GM04503 (cell line): ENCODE measurements around the gene SMOC2.

Experiments
- DNase-seq: peaks from one replicate; pipeline ENCODE4 v3.0.0-alpha.2; 2012; ENCODE audit warnings: low read depth

SMOC2 gene

DNA sequence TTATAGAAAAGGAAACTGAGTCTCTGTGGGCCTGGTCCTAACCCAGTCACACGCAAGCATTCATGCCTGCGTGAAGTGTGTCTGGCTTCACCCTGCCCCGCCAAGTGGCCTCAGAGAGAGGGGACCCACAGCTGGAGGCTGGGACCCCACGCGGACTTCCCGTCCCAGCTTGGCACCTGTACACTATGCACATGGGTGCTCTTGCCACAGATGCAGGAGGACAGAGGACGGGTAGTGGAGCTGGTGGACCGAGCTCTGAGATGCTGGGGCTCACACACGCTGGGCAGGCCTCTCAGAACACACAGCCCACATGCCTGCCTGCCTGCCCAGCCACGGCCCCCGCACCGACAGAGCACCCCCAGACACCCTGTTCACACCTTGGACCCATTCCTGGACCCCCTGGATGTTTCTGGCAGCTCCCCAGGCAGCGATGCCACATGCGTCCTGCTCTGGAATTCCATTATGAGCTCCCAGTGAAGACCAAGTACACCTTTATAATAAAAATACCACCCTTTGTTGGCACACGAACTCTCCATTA is 24.9 kb upstream of the SMOC2 start:
- DNase-seq = no peak

DNA sequence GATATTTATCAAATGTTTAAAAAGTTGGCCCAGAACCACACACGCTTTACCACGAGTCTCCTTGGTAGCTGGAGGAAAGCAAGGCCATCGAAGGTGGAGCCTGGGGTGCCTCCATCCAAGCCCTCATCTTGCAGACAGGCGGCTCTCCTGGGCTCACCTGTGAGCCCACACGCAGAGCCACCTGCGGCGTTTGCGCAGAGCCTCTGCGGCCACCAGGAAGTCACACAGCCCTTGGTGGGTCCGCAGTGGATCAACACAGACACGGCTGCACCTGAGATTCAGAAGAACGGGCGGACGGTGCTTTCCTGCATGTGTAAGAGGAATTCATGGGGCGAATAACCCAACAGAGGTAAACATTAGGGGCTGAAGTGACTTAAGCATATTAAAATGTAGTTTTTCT is 24.5 kb upstream of the SMOC2 start:
- DNase-seq = no peak

DNA sequence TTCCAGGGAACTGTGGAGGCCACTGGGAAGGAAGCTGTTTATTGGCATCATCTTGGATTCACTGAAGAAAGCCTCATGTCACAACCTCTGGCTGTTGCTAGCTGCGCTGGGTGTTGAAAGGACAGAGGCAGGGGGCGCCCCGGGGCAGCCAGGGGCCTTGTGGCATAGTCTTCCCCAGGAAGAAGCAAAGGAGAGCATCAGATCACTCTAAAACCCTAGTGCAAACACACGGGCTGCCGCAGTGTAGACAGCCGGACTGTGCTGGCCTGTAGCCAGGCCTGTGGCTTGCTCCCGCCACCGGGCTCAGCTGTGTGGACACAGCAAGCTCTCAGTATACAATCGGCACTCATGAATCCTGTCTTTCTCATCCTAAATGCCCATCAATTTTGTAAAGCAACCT is 23.8 kb upstream of the SMOC2 start:
- no peak for DNase-seq

DNA sequence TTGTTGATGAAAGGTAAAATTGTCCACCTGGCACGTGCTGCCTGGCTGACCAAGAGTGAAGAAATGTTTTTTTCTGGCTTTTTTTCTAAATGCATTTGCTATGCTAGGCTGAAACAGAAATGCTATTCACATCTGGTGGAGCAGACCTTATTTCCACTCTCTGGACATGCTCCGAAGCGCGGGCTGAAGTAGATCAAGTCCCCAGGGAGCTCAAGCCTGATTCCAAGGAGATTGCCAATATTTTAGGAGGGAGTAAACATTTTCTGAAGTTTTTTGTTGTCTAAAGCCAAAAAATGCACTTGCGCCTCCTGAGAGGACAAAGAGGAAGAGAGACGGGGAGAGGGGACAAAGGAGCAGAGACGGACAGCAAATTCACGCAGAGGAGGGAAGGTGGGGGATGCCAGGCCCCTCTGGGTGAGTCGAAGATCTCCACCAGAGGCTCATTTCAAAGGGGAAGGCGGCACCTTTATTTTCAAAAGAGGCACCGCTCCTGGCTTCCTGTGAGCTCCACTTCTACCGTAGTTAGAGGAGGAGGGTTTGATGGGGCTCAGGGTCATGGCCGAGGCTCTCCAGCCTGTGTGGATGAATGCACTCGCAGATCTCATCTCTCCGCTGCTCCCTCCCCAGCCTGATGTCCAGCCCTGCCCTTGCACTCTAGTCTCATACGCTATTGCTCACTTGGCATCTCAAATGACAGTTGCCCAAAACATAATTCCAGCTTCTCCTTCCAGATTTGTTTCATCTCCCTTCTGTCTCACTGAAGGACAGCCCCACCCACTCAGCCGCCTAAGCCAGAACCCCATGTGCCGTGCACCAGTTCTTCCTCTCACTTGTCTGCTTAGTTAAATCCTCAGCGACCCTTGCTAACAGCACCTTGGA is 23.1 kb upstream of the SMOC2 start:
- DNase-seq = no peak

DNA sequence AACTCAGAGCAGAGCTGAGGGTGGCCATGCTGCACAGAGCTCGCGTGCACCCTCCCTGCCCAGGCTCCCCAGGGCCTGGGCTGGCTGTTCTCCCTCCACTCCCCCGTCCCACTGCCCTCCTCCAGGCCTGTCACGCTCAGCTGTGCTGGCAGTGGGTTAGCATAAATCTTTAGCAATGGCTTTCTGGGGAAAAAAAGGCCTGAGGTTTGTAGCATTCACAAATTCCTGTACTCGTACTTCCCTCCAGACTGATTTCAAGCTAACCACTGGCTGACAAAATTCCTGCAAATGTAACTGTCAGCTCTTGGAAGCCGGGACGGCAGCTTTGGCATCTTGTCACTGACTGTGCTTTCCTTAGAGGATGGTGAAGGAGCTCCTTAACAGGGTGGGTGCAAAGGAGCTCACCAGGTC is 22.3 kb upstream of the SMOC2 start:
- no peak for DNase-seq

DNA sequence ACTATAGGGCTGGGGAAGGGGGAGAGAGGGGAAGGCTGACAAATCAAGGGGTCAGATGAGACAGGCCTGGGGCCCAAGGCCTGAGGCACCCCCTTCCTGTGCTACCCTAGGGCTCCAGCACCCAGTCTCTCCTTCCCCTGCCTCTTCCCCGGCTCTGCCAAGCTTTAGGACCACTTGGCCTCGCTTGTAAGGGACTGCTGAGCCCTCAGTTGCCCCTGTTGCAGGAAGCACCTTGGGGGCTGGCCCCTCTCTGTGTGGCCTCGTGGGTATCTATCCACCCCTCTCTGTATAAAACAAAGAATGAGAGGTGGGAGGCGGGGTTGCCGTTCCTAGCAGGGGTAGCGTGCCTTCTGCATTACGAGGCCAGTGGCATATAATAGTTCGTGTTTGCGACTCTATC is 21.4 kb upstream of the SMOC2 start:
- DNase-seq = no peak

DNA sequence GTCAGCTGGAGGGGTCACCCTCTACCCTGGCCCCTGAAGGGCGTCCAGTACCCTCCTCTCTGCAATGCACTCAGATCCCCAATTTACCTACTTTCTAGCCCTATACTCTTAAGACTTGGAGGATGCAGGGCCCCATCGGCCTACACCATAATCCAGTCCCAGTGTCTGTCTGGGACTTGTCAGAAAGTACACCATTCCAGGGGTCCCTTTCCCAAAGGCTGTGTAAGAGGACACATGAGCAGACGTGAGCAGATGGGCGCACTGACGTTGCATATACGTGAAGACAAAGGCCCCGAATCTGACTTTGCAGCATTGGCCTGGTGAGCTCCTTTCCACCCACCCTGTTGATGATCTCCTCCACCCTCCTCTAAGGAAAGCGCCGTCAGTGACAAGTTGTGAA is 20.9 kb upstream of the SMOC2 start:
- DNase-seq = no peak

DNA sequence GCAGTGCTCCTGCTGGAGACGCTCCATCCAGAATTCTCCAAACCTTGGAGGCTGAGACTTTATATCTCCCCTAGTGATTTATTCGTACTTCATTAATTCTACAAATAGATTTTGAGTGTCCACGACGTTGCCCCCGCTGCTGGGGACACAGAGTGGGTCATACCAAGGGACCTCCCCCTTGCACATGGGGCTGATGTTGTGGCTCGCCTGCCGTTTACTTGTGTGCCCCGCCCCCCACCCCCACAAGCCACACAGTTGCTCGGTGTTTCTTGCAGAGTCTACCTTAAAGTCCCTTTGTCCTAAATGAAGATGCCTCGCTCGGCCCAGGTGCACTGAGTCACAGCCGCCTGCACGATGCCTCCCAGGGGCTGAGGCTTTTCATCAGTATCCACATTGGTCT is 20.3 kb upstream of the SMOC2 start:
- no peak for DNase-seq

DNA sequence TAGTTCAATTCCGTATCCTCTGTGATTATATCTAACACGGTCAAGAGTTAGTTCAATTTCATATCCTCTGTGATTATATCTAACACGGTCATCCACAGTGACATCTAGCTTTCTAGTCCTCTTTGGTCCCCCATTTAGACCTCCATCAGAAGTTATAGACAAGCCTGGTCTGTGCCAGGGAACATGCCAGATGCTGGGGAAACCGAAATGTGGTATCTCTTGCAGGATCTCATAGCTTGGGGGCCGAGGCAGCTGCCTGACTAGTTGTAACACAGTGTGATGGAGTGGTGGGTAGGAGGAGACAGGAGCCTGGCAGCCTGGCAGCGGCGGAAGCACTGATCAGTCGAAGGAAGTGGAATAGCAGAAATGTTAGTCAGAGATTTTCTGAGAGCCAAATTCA is 13.8 kb upstream of the SMOC2 start:
- no peak for DNase-seq

DNA sequence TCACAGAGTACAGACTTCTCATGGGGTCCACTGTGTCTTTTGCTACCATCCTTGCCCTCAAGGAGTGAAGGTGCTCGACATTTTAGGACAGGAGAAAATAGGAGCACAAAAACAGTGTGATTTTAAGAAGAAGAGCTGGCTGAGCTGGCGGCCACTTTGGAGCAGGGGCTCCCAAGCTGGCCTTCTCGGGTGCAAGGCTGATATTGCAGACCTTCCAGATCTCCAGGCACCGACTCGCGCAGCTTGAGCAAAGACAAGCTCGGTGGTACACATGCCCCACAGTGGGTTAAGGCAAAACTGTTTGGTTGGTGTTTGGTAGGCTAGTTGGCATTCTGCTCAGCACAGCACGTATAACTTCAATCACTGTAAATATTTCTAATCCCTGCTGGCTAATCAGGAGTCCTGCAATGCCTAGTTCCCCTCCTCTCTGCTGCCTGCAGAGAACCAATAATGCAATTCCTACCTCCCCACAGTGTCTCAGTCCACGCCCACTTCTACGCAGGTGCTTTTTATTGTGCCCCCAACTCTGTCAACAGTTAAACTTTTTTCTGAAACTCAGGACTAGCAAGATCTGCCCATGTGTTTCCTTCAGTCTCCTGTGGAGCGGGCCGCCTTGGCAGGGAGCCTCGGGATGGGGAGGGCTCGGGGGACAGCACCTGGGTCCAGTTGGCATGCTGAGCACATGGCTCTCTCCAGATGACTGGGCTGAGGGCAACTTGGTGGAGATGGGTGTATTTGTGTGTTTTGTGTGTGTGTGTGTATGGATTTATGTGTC is 12.7 kb upstream of the SMOC2 start:
- no peak for DNase-seq

DNA sequence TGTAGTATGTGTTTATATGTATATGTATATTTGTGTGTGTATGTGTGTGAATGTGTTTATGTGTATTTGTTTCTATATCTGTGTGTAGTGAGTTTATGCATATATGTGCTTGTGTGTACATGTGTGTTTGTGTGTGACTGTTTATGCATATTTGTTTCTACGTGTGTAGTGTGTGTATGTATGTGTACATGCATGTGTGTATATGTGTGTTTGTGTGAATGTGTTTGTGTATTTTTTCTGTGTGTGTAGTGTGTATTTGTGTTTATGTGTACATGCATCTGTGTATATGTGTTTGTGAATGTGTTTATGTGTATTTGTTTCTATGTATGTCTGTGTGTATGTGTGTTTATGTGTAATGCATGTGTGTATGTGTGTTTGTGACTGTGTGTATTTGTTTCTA is 12.1 kb upstream of the SMOC2 start:
- no peak for DNase-seq

DNA sequence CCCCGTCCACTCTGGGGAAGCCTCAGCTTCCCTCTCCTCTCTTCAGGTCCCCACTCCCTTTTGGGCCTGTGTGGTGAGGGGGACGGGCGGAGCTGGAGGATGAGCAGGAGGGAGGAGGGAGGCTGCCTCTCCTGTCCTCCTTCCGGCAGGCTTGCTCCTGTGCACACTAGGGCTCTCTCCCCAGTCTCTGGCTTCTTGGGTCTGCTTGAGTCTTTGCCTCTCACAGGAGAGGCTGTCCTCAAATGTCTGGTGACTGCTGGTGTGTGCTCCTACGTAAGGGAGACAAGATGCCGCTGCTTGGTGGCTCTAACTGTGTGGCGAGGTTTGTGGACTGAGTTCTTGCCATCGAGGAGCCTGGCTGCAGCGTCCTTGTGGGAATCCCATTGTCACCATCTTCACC is 8.8 kb upstream of the SMOC2 start:
- DNase-seq = no peak

DNA sequence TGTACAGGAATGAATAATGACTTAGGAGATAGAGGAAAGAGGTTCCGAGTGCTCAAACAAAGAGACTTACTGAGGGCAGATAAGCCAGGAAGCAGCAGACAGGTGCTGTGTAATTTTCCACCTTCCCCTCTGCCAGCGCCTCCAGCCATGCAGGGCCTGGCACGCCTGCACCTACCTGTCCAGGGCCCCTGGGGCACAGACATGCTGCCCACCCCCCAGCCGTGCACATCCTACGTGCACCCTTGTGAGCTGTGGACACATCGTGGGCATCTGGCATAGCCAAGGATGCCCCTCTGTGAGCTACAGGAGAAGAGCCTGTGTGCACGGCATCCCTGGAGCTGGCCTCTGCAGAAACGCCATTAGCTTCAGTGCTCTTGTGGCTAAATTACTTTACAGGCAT is 7.1 kb upstream of the SMOC2 start:
- no peak for DNase-seq

DNA sequence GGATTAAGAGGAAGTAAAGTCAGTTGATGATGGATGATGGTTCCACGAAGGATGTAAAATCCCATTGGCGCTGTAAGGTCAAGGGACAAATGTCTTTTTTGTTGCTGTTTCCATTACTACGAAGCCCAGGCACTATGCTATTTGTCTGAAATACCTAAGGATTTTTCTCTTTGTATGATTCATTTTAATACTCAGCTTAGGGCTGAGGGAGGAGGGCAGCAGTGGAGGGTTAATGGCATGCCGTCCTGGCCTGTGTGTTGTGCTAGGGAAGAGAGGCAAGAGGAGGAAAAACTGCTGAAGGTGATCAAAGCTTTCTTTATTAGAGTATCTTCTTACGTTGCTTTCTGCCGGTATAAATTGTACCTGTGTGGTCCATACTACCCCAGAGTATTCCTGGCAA is 6.5 kb upstream of the SMOC2 start:
- no peak for DNase-seq

DNA sequence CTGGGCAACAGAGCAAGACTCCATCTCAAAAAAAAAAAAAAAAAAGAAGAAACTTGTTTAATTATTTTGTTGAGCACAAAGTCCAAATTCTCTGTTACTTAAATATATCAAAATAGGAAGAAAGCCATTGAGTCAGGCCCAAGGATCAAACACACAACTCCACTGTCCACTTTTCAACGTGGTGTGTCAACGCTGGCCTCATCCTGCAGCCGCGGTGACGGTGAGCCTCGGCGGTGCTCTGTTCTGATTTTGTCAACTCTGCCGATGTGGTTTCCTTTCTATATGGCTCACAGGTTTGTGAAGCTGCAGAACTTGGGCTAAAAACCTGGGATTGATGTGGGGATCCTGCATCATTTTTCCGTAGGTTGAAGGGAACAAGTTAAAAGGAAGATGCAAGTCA is 3.2 kb upstream of the SMOC2 start:
- no peak for DNase-seq

DNA sequence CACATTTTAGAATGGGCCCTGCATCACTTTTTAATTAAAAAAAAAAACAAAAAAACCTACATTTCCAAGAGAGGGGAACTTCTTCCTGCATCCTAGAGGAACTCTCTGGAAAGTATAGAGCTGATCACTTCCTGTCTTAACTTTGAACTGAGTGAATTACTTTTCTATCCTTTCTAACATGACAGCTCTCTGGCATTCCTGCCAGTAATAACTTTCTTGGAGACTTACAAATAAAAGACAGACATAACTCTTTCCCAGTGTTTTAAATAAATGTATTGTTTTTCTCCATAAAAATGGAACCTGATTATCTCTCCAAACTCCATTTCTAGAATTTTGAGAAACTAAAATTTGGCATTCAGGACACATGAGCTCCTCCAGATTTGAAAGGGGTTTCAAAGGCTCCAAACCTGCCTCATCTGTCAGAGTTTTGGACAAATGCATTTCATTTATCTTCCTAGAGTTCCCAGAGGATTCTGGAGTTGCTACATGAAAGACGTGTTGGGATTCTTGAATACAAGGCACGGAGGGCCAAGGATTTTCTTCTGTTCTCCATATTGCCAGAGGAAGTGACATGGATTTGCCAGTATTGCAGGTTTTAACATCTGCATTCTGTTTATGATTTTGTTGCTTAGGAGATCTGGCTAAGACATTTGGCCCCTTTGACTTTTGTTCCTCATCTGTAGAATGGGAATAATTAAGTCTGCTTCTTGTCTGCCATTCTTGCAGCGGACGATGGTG is 2.0 kb upstream of the SMOC2 start:
- no peak for DNase-seq

DNA sequence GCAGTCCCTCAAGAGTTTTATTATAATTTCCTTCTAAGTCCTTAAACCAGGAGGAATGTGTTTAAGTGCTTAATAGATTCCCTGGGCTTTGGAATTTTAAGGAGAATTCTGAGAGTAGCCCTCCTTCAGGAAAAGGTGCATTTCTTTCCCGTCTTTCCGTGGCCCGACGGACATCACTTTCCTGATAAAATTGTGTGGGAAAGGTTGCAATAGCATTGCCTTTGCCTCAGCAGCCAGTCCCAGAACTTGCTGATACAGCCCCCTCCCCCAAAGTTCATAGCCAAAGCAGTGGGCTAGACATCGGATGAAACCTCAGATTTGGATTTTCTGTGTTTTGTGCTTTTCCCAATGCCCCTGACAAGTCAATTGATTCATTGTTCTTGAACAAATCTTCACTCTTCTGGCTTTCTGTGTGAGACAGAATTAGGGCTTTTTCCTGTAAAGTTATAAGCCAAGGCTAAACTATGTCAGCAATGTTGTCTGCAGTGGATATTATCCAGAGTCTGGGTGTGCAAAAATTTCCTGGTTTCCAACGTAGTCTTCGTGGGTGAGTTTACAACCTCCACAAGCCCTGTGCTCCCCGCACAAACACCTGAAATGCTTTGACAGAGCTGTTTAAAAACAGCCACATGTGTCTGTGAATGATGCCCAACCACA is 1.1 kb upstream of the SMOC2 start:
- DNase-seq = no peak

DNA sequence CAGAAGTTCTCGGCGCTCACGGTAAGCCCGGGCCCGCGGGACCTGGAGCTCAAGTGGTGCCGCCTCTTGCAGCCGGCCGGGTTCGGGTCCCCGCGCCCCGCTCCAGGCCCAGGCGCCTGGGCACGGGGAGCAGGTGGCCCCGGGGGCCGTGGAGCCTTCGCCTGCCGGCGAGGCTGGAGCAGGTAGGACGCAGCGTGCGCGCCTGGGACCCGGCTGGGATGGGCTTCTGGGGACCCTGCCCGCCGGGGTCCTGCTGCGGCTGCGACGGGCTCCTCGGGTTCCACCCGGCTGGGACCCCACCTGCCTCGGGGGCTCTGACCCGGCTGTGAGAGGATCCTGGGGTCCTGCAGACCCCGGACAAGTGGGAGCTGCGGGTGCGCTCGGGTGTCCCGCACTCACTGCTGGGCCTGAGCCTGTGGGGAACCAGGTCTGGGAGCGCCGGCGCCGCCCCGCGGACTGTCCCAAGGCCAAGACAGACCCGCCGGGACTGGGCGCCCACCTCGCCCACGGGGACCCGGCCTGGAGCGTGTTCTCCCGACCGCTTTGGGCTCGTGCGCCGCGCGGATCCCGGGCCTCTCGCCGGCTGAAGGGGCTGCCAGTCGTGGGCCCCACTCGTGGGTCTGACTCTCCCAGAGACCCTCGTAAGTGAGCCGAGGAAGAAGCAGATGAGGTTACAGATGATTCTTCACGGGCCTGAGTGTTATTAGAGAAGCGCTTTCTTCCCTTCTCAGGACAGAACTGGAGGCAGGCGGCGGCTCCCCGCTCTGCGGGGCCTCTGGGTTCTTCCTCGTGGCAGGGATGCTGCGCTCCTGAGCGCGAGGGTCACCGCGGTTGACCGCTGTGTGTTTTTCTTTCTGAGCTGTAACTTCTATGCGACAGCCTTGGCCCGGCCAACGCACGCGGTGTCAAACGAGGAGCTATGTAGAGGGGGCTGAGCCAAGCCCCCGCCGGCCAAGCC is 729 bp downstream of the SMOC2 start:
- no peak for DNase-seq

DNA sequence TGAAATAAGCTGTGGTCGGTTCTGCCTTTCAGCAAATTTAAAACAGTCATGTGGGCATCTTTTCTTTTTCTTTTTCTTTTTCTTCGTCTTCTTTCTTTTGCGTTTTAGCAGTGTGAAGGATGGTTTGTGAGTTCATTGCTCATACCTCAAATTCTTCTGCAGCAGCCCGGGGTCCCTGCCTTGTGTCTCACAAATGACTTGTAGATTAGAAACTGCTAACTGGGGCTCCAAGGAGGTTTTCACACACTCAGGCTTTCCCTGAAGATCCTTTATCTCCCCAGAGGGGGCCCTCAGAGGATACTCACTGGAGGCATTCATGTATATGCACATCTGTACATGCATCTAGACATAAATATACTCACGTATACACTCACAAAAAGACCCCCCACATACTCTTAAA is 1.7 kb downstream of the SMOC2 start:
- DNase-seq = no peak

DNA sequence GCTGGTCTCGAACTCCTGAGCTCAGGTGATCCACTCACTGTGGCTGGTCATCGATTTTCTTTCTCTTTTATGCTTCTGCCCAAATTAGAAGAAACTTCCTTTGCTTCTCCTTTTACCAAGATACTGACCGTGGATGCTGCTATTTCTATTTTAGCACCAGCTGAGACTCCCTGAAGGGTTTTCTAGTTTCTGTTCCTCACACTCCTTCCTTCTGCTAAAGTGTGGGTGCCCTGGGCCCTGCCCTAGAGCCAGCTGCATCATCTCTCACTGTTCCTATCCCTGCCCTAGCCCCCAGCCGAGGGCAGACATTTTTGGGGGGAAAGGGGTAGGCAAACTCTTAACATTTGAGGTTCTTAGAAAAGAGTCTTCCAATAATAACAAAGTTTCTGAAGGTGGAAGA is 6.3 kb downstream of the SMOC2 start:
- no peak for DNase-seq

DNA sequence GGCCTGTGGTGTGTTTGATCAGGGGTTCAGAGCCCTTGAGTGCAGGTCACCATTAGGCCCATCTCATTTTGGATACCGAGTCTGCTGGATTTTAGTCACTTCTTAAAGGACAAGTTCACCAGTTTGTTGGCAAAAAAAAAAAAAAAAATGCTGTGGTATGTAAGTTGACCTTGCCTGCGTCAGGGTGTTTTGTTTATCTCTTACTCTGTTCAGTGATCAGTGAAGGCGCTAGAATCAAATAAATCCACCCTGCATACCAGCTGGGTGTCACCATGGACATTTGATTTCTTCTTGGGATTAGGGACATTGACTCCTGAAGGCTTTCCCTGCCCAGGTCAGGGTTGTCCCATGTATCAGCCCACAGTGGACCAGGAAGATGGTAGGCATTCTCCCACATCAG is 6.7 kb downstream of the SMOC2 start:
- DNase-seq = no peak
